BJ (cell line): ENCODE results near the gene CD300LG. TPM values are rescaled to one million over a fixed set of nuclear protein-coding genes. Genes with fewer than 3 reads are reported as not detected.

Experiments used
- CTCF ChIA-PET: fragments of 350-600 bp; formaldehyde crosslinking; extraction: SDS; loops from one replicate; lab custom pipeline; 2021; ENCODE audit warnings: antibody characterized with exemption, inconsistent platforms; lab: Yijun Ruan, JAX
- POLR2A ChIA-PET: fragments of 300-600 bp; sonication (Branson Sonifier 250); formaldehyde crosslinking; extraction: SDS; loops from one replicate; lab custom pipeline; 2021; ENCODE audit warnings: antibody characterized with exemption; lab: Charles Lee
- DNase-seq: peaks from one replicate; pipeline ENCODE4 v3.0.0-alpha.2; 2011; ENCODE audit warnings: low read depth
- H3K27me3 ChIP-seq: 2 replicates; pipeline ENCODE4 v1.6.0; 2011; ENCODE audit warnings: low read length; ENCODE audit not compliant: control insufficient read depth, insufficient read depth
- H3K36me3 ChIP-seq: 2 replicates; pipeline ENCODE4 v1.5.1; 2011; ENCODE audit warnings: low read length; ENCODE audit not compliant: control insufficient read depth, insufficient read depth
- H3K4me3 ChIP-seq: 2 replicates; pipeline ENCODE4 v1.5.1; 2011; ENCODE audit warnings: low read depth, mild to moderate bottlenecking, control low read depth, low read length
- CTCF ChIP-seq: IDR thresholded peaks from 2 replicates; pipeline ENCODE4 v1.5.1; 2011; ENCODE audit warnings: low read depth, mild to moderate bottlenecking, control low read depth, inconsistent platforms, low read length, moderate library complexity; ENCODE audit not compliant: insufficient read depth
- polyA plus RNA-seq: library from polyadenylated mRNA; depleted of rRNA; stranded (reverse); fragments of >200 nt; gene quantifications from 2 replicates; pipeline ENCODE4 v1.2.3, GENCODE V29; 2011

The CD300LG gene
- polyA plus RNA-seq, 1 experiment: not detected

GRCh38 chr17:43900183-43900857 lies 53.3 kb downstream of the CD300LG start:
- Histone ChIP-seq H3K4me3 (peak overlapping the region; percentile 27), H3K27me3 (no peaks in the 10 kb centered on the region), H3K36me3 (no peaks in the 10 kb centered on the region; the same call in 1 of the 2 replicates)
- ChIA-PET CTCF (interaction anchor here (1.1 to 9.5 kb wide), 5 partner anchors 10 to 216 kb away, joined by 3 to 59 read pairs (median 6); no protein-coding TSS in a partner anchor), POLR2A (no interaction called here)
- no peak for TF ChIP-seq CTCF
- DNase-seq: no peak

- ChIA-PET CTCF (interaction anchor here (1.1 to 9.5 kb wide), 5 partner anchors 10 to 215 kb away, joined by 3 to 59 read pairs (median 6); no protein-coding TSS in a partner anchor), POLR2A (interaction anchor here (0.5 kb wide), 1 partner anchor 174 kb away, joined by 10 read pairs; no protein-coding TSS in a partner anchor)
- H3K4me3 ChIP-seq: peak overlapping the region; percentile 27
- no peaks in the 10 kb centered on the region for H3K27me3 ChIP-seq
- no peaks in the 10 kb centered on the region; the same call in 1 of the 2 replicates for H3K36me3 ChIP-seq
- DNase-seq: no peak
- no peak for TF ChIP-seq CTCF
Measured at GRCh38 chr17:43900858-43901754, 54.1 kb downstream of the CD300LG start.

- CTCF ChIA-PET: interaction anchor here (1.1 to 9.5 kb wide), 3 partner anchors 9 to 214 kb away, joined by 3 to 59 read pairs (median 39); no protein-coding TSS in a partner anchor
- POLR2A ChIA-PET: interaction anchor here (0.5 kb wide), 1 partner anchor 175 kb away, joined by 10 read pairs; no protein-coding TSS in a partner anchor
- H3K4me3 ChIP-seq: no peak overlapping the region
Measured at GRCh38 chr17:43901861-43902589, 55.0 kb downstream of the CD300LG start.

GRCh38 chr17:43905400-43905984 lies 58.5 kb downstream of the CD300LG start:
- Histone ChIP-seq H3K36me3 (no peaks in the 10 kb centered on the region), H3K4me3 (no peak overlapping the region), H3K27me3 (peaks cover 4% of the 10 kb centered on the region)
- ChIA-PET CTCF (interaction anchor here (0.9 to 5.8 kb wide), 5 partner anchors 12 to 27 kb away, joined by 3 to 40 read pairs (median 3); no protein-coding TSS in a partner anchor), POLR2A (no interaction called here)
- TF ChIP-seq CTCF: no peak
- DNase-seq: no peak

More at GRCh38 chr17:43901861-43902589, 55.0 kb downstream of the CD300LG start:
- no peak for TF ChIP-seq CTCF
- peaks cover 2% of the 10 kb centered on the region for H3K27me3 ChIP-seq
- no peaks in the 10 kb centered on the region; the same call in 1 of the 2 replicates for H3K36me3 ChIP-seq
- DNase-seq: no peak
